ENCODE data around the gene PGC. TPM values are rescaled to one million over a fixed set of nuclear protein-coding genes. Genes with fewer than 3 reads are reported as not detected.

The PGC gene
- polyA plus RNA-seq, 1 of the 3 experiments (the other 2 are of a cell fraction): not detected

GRCh38 chr6:41784581-41785171 is 37.5 kb upstream of the PGC start:
- Histone ChIP-seq H3K27ac (ENCODE audit: low read depth in 2 of 2, low read length in 1 of 2) (no peak overlapping the region), H2AFZ (ENCODE audit: low read depth) (no peak overlapping the region), H3K4me2 (no peak overlapping the region), H3K4me3 (ENCODE audit: low read depth in 2 of 2, low read length in 1 of 2) (no peak overlapping the region), H3K36me3 (replicated peaks in 1 of 2; ENCODE audit: control insufficient read depth in 1 of 2, insufficient read depth in 2 of 2, low read length in 1 of 2) (peaks cover 12 to 17% of the 10 kb centered on the region in 2 experiments), H3K79me2 (ENCODE audit: insufficient read depth) (peaks cover 22% of the 10 kb centered on the region), H3K9ac (no peak overlapping the region), H3K9me3 (no peaks in the 10 kb centered on the region), H3K27me3 (ENCODE audit: insufficient read depth) (no peaks in the 10 kb centered on the region), H4K20me1 (ENCODE audit: insufficient read depth) (no peaks in the 10 kb centered on the region), H3K9me2 (no peaks in the 10 kb centered on the region), H3F3A (replicated peaks; ENCODE audit: insufficient read depth) (peaks cover 12% of the 10 kb centered on the region), H3K4me1 (ENCODE audit: control insufficient read depth in 1 of 2, insufficient read depth in 2 of 2, low read depth in 1 of 2, low read length in 1 of 2) (peaks cover 14 to 24% of the 10 kb centered on the region in 2 experiments; a peak in 2 of 4 replicates)
- WGBS (ENCODE audit: low lambda C conversion rate): 95% methylated on average over 5 of the region's 5 CpGs
- no peak for DNase-seq
- TF ChIP-seq MEF2A (IDR thresholded peaks at IDR 0.05; ENCODE audit: borderline replicate concordance, low read depth) (no peak), REST (IDR thresholded peaks at IDR 0.05; ENCODE audit: low read depth, low read length) (no peak), CHD2 (IDR thresholded peaks at IDR 0.05; ENCODE audit: low read length, partially characterized antibody) (no peak), SIN3A (IDR thresholded peaks at IDR 0.05; ENCODE audit: borderline replicate concordance, low read depth, low read length) (no peak), RAD21 (IDR thresholded peaks at IDR 0.05; ENCODE audit: low read length) (no peak), RXRA (IDR thresholded peaks at IDR 0.05; ENCODE audit: borderline replicate concordance, low read depth) (no peak), GABPA (IDR thresholded peaks at IDR 0.05; ENCODE audit: low read depth) (no peak), ZBTB33 (IDR thresholded peaks at IDR 0.05; ENCODE audit: borderline replicate concordance, low read depth) (no peak), POLR2AphosphoS5 (IDR thresholded peaks at IDR 0.05; ENCODE audit: low read depth, low read length) (no peak), RFX5 (IDR thresholded peaks at IDR 0.05; ENCODE audit: low read length) (no peak), JUND (IDR thresholded peaks at IDR 0.05) (no peak), RCOR1 (IDR thresholded peaks at IDR 0.05; ENCODE audit: low read length) (no peak), SMC3 (IDR thresholded peaks at IDR 0.05; ENCODE audit: low read depth, low read length) (no peak), ELF1 (IDR thresholded peaks at IDR 0.05) (no peak), NRF1 (IDR thresholded peaks at IDR 0.05; ENCODE audit: low read depth, low read length) (no peak), FOSL2 (IDR thresholded peaks at IDR 0.05; ENCODE audit: borderline replicate concordance, low read depth) (no peak), IRF3 (IDR thresholded peaks at IDR 0.05; ENCODE audit: low read depth, low read length) (no peak), YY1 (IDR thresholded peaks at IDR 0.05; ENCODE audit: low read depth) (no peak)
- ChIA-PET CTCF (interaction anchor here (0.7 to 8.9 kb wide), 9 partner anchors 9 to 417 kb away, joined by 3 to 118 read pairs (median 22); partner anchors contain the start of gene TFEB), POLR2A (no interaction called here)
